Measurements from ENCODE around the gene MMP17. TPM values are rescaled to one million over a fixed set of nuclear protein-coding genes. Genes with fewer than 3 reads are reported as not detected.

Gene MMP17
- total and polyA plus RNA-seq, 10 of the 15 experiments (the other 5 are each of a cell fraction or from before 2014, with no cell fraction given) = 0.11 to 0.28 (median 0.23) TPM; not detected in 7

GRCh38 chr12:131815131-131815530 lies 13.1 kb upstream of the MMP17 start (continued):
- TF ChIP-seq ATF3 (IDR thresholded peaks at IDR 0.05; ENCODE audit: borderline replicate concordance, extremely low read depth, low read depth, low read length) (no peak), JUNB (IDR thresholded peaks at IDR 0.05) (no peak), ZBED1 (IDR thresholded peaks at IDR 0.05; ENCODE audit: borderline replicate concordance) (no peak), USF2 (IDR thresholded peaks at IDR 0.05; ENCODE audit: borderline replicate concordance, low read depth, low read length) (no peak), E4F1 (IDR thresholded peaks at IDR 0.05; ENCODE audit: borderline replicate concordance, partially characterized antibody) (no peak), NFXL1 (IDR thresholded peaks at IDR 0.05; ENCODE audit: borderline replicate concordance) (no peak)

- H4K20me1 ChIP-seq (ENCODE audit: control insufficient read depth, insufficient read depth) = no peaks in the 10 kb centered on the region
- no peaks in the 10 kb centered on the region for H3K36me3 ChIP-seq (ENCODE audit: control insufficient read depth in 2 of 2, insufficient read depth in 2 of 2, low read length in 1 of 2)
- FAIRE-seq (no peak), ATAC-seq (no peak), DNase-seq (ENCODE audit: low read depth, low spot score) (no peak)
- RAD21 ChIA-PET (ENCODE audit: unreplicated experiment) = no interaction called here
- intact Hi-C loops (cut with micrococcal nuclease; ENCODE audit: unreplicated experiment) = no loop called here
- in situ Hi-C loops (cut with MboI) = no loop called here
- H3K27me3 ChIP-seq (replicated peaks in 1 of 2; ENCODE audit: control insufficient read depth in 2 of 2, insufficient read depth in 2 of 2, low read length in 1 of 2) = no peaks in the 10 kb centered on the region
- H3K4me2 ChIP-seq (ENCODE audit: control insufficient read depth, insufficient read depth) = no peak overlapping the region
- no peak overlapping the region for H3K4me3 ChIP-seq
- no peak overlapping the region for H3K9ac ChIP-seq (ENCODE audit: control insufficient read depth, insufficient read depth, low read length)
- POLR2A ChIA-PET = interaction anchor here (0.9 kb wide), 1 partner anchor 112 kb away, joined by 3 read pairs; no protein-coding TSS in a partner anchor
- 47% methylated on average over 2 of the region's 5 CpGs for whole genome bisulfite sequencing (ENCODE audit: insufficient coverage, insufficient replicate concordance, low lambda C conversion rate, missing lambda C conversion rate)
- CTCF ChIA-PET = no interaction called here
- BruUV-seq (replicated peaks) = no TSS peak
- no peak overlapping the region for H3K27ac ChIP-seq (ENCODE audit: control insufficient read depth, insufficient read depth)
- H3K79me2 ChIP-seq (ENCODE audit: control insufficient read depth, insufficient read depth, low read length) = no peaks in the 10 kb centered on the region
- H3K9me3 ChIP-seq (replicated peaks; ENCODE audit: control insufficient read depth, insufficient read depth, low read length) = peaks cover 4% of the 10 kb centered on the region; the same call in 1 of the 3 replicates
- H2AFZ ChIP-seq (ENCODE audit: control insufficient read depth, low read depth, low read length) = no peak overlapping the region
- no peaks in the 10 kb centered on the region for H3K4me1 ChIP-seq (ENCODE audit: control insufficient read depth, insufficient read depth, low read length)
- SMC1A ChIA-PET (ENCODE audit: uncharacterized antibody, unreplicated experiment) = interaction anchor here (1.1 kb wide), 1 partner anchor 66 kb away, joined by 3 read pairs; no protein-coding TSS in a partner anchor
- TF ChIP-seq MLLT1 (IDR thresholded peaks at IDR 0.05) (no peak), CUX1 (IDR thresholded peaks at IDR 0.05; ENCODE audit: insufficient replicate concordance, low read depth, low read length) (no peak), NFIC (IDR thresholded peaks at IDR 0.05; ENCODE audit: low read depth, low read length) (no peak)
These were observed 11.7 kb upstream of the MMP17 start for GRCh38 chr12:131816495-131816894.

Data from GM12878 (cell line).